Keratinocyte (primary cell): ENCODE data around the gene ICE2. TPM values are rescaled to one million over a fixed set of nuclear protein-coding genes. Genes with fewer than 3 reads are reported as not detected.

Experiments
- DNase-seq: peaks from one replicate; pipeline ENCODE4 v3.0.0-alpha.2; 2011; ENCODE audit warnings: low read depth, missing footprints, low spot score
- FAIRE-seq: peaks from 2 replicates; lab custom pipeline; 2011; peaks lifted over from hg19 to GRCh38; lab: Jason Lieb, UNC
- H2AFZ ChIP-seq: 2 replicates; pipeline ENCODE4 v1.6.0; 2012; ENCODE audit warnings: low read length, control low read depth, inconsistent platforms; ENCODE audit not compliant: control insufficient read depth
- H3K27ac ChIP-seq: 2 replicates; pipeline ENCODE4 v1.5.1; 2011; ENCODE audit warnings: low read length; ENCODE audit not compliant: control insufficient read depth, insufficient read depth
- H3K27me3 ChIP-seq: 3 replicates; pipeline ENCODE4 v1.6.0; 2011; ENCODE audit warnings: low read length; ENCODE audit not compliant: control insufficient read depth, insufficient read depth; ENCODE audit errors: extremely low read depth
- H3K36me3 ChIP-seq, 2 experiments: 2 replicates in 1 of 2; 3 replicates in 1 of 2; pipeline ENCODE4 v1.5.1; 2011; ENCODE audit warnings: low read length in 2 of 2, mild to moderate bottlenecking in 1 of 2; ENCODE audit not compliant: control insufficient read depth in 2 of 2, insufficient read depth in 2 of 2; ENCODE audit errors: extremely low read depth in 1 of 2
- H3K4me1 ChIP-seq: 3 replicates; pipeline ENCODE4 v1.5.1; 2011; ENCODE audit warnings: low read length; ENCODE audit not compliant: control insufficient read depth, insufficient read depth; ENCODE audit errors: extremely low read depth
- H3K4me2 ChIP-seq: 3 replicates; pipeline ENCODE4 v1.6.0; 2011; ENCODE audit warnings: low read depth, low read length; ENCODE audit not compliant: control insufficient read depth, insufficient read depth; ENCODE audit errors: extremely low read depth
- H3K4me3 ChIP-seq, 3 experiments: fragments of 200-600 bp in 1 of 3; sonication (generic) in 1 of 3; 2 replicates in 2 of 3; 3 replicates in 1 of 3; pipeline ENCODE4 v1.5.1; 2011 to 2016; ENCODE audit warnings: low read length in 3 of 3, mild to moderate bottlenecking in 3 of 3, control low read depth in 2 of 3, inconsistent platforms in 1 of 3, low read depth in 1 of 3, mixed read lengths in 1 of 3, mixed run types in 1 of 3, moderate library complexity in 1 of 3; ENCODE audit not compliant: control insufficient read depth in 2 of 3, insufficient read depth in 2 of 3; ENCODE audit errors: extremely low read depth in 1 of 3
- H3K79me2 ChIP-seq: 2 replicates; pipeline ENCODE4 v1.6.0; 2012; ENCODE audit warnings: low read length; ENCODE audit not compliant: control insufficient read depth, insufficient read depth
- H3K9ac ChIP-seq: 3 replicates; pipeline ENCODE4 v1.6.0; 2011; ENCODE audit warnings: low read length; ENCODE audit not compliant: control insufficient read depth, insufficient read depth; ENCODE audit errors: extremely low read depth
- H3K9me1 ChIP-seq: 3 replicates; pipeline ENCODE4 v1.6.0; 2011; ENCODE audit warnings: low read length; ENCODE audit not compliant: control insufficient read depth, insufficient read depth; ENCODE audit errors: extremely low read depth
- H3K9me3 ChIP-seq: 2 replicates; pipeline ENCODE4 v1.5.1; 2012; ENCODE audit warnings: low read depth, low read length; ENCODE audit not compliant: control insufficient read depth
- H4K20me1 ChIP-seq: 3 replicates; pipeline ENCODE4 v1.6.0; 2011; ENCODE audit warnings: low read length; ENCODE audit not compliant: control insufficient read depth, insufficient read depth; ENCODE audit errors: extremely low read depth
- CTCF ChIP-seq, 3 experiments: IDR thresholded peaks in 1 of 3; conservative IDR thresholded peaks in 1 of 3; optimal IDR thresholded peaks in 1 of 3; 2 replicates in 2 of 3; 3 replicates in 1 of 3; pipeline versions ENCODE3 to v1.5.1; 2011; ENCODE audit warnings: low read length in 3 of 3, mild to moderate bottlenecking in 3 of 3, moderate library complexity in 2 of 3, control low read depth in 1 of 3, inconsistent platforms in 1 of 3; ENCODE audit not compliant: insufficient read depth in 2 of 3; ENCODE audit errors: extremely low read depth in 1 of 3
- EZH2 ChIP-seq: IDR thresholded peaks from one replicate; pipeline ENCODE4 v1.6.1; 2012; ENCODE audit warnings: inconsistent platforms, mild to moderate bottlenecking, low read length, moderate library complexity
- dilution Hi-C: fragments of 300-500 bp; cut with MboI; formaldehyde crosslinking; loops from one replicate; pipeline ENCODE4 v1.7.0; 2020; ENCODE audit warnings: low sequenced_read_pairs; ENCODE audit not compliant: extremely low pct_ligation_motif_present
- polyA plus RNA-seq, 5 experiments: library from polyadenylated mRNA; depleted of rRNA in 3 of 5; stranded (reverse) in 3 of 5; stranded (forward) in 1 of 5; unstranded in 1 of 5; fragments of >200 nt; gene quantifications; 1 replicate in 1 of 5; 2 replicates in 3 of 5; 3 replicates in 1 of 5; pipeline versions ENCODE4 v1.2.1 to v1.2.3, GENCODE V29; 2011 to 2012; ENCODE audit warnings: missing spikeins in 2 of 5, low read depth in 1 of 5, low replicate concordance in 1 of 5

Gene ICE2
- polyA plus RNA-seq, 1 donor (not counting 4 experiments of a cell fraction or from before 2014, with no cell fraction given) = 34.1 TPM

- dilution Hi-C loops = no loop called here
These were observed 61.8 kb downstream of the ICE2 start for GRCh38 chr15:60417112-60417511.

GRCh38 chr15:60416484-60416883 is 62.5 kb downstream of the ICE2 start:
- TF ChIP-seq CTCF (optimal IDR thresholded peaks at IDR 0.05 in 1 of 3, IDR thresholded peaks at IDR 0.05 in 1 of 3, conservative IDR thresholded peaks at IDR 0.05 in 1 of 3; ENCODE audit: extremely low read depth in 1 of 3, insufficient read depth in 2 of 3, low read length in 3 of 3) = no peak
- TF ChIP-seq EZH2 = no peak
- FAIRE-seq = no peak

More at GRCh38 chr15:60417112-60417511, 61.8 kb downstream of the ICE2 start:
- H4K20me1 ChIP-seq = no peaks in the 10 kb centered on the region
- H3K79me2 ChIP-seq = no peaks in the 10 kb centered on the region
- DNase-seq (no peak), FAIRE-seq (no peak)
- H3K4me1 ChIP-seq = peaks cover 44% of the 10 kb centered on the region
- H3K36me3 ChIP-seq = no peaks in the 10 kb centered on the region
- no peak overlapping the region for H3K4me3 ChIP-seq
- H2AFZ ChIP-seq = no peak overlapping the region
- H3K27me3 ChIP-seq = no peaks in the 10 kb centered on the region
- no peak overlapping the region for H3K9ac ChIP-seq
- no peaks in the 10 kb centered on the region for H3K9me3 ChIP-seq
- H3K27ac ChIP-seq = no peak overlapping the region
- no peaks in the 10 kb centered on the region for H3K9me1 ChIP-seq
- TF ChIP-seq EZH2 = no peak
- no peak for TF ChIP-seq CTCF (optimal IDR thresholded peaks at IDR 0.05 in 1 of 3, IDR thresholded peaks at IDR 0.05 in 1 of 3, conservative IDR thresholded peaks at IDR 0.05 in 1 of 3; ENCODE audit: extremely low read depth in 1 of 3, insufficient read depth in 2 of 3, low read length in 3 of 3)
- no peak overlapping the region for H3K4me2 ChIP-seq

More at GRCh38 chr15:60416484-60416883, 62.5 kb downstream of the ICE2 start:
- dilution Hi-C loops = no loop called here
- H3K9me1 ChIP-seq = no peaks in the 10 kb centered on the region
- no peak overlapping the region for H3K4me3 ChIP-seq
- H3K9me3 ChIP-seq = no peaks in the 10 kb centered on the region
- H3K4me2 ChIP-seq = no peak overlapping the region
- no peak overlapping the region for H2AFZ ChIP-seq
- no peak overlapping the region for H3K9ac ChIP-seq
- H3K4me1 ChIP-seq = peaks cover 37% of the 10 kb centered on the region
- no peak for DNase-seq
- H3K27me3 ChIP-seq = no peaks in the 10 kb centered on the region
- no peaks in the 10 kb centered on the region for H3K79me2 ChIP-seq
- no peak overlapping the region for H3K27ac ChIP-seq
- H3K36me3 ChIP-seq = no peaks in the 10 kb centered on the region
- H4K20me1 ChIP-seq = no peaks in the 10 kb centered on the region
